Measurements from ENCODE around the gene LHX4. TPM values are rescaled to one million over a fixed set of nuclear protein-coding genes. Genes with fewer than 3 reads are reported as not detected.

The LHX4 gene
- total and polyA plus RNA-seq, 8 donors, result 0.03 to 4.8 (median 4.1) TPM

DNA sequence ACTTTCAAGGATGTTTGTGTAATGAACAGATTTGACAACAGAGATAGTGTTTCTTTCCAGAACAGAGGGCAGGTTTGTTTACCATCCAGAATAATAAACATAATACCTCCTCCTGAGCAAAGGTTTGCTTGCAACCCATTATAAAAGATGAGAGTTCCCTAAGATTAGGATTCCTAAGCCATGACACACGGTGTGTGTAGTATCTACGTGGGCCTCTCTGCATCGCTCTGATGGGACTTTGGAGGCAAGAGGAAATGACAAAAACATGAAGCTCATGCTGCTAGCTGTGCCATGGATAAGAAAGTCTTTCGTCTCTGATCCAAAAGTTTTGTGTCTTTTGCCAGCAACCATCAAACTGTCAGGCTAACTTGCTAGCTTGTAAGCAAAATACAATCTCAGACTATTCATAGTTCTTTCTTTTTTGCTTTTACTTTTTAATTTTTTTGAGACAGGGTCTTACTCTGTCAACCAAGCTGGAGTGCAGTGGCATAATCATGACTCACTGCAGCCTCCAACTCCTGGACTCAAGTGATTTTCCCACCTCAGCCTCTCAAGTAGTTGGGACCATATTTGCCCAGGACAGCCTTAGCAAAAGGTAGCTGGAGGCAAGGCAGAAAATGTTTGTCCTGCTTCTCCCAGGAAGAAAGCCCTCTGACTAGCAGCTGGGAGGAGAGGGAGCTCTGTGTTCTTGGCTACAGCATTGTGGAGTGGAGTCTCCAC is 81.1 kb downstream of the LHX4 start:
- DNase-seq, result no peak
- H3K4me3 ChIP-seq, result no peak overlapping the region
- no peaks in the 10 kb centered on the region for H3K4me1 ChIP-seq
- intact Hi-C loops (cut with DNase I), result no loop called here
- H3K27ac ChIP-seq, result no peak overlapping the region
- TF ChIP-seq, protein P1, sequence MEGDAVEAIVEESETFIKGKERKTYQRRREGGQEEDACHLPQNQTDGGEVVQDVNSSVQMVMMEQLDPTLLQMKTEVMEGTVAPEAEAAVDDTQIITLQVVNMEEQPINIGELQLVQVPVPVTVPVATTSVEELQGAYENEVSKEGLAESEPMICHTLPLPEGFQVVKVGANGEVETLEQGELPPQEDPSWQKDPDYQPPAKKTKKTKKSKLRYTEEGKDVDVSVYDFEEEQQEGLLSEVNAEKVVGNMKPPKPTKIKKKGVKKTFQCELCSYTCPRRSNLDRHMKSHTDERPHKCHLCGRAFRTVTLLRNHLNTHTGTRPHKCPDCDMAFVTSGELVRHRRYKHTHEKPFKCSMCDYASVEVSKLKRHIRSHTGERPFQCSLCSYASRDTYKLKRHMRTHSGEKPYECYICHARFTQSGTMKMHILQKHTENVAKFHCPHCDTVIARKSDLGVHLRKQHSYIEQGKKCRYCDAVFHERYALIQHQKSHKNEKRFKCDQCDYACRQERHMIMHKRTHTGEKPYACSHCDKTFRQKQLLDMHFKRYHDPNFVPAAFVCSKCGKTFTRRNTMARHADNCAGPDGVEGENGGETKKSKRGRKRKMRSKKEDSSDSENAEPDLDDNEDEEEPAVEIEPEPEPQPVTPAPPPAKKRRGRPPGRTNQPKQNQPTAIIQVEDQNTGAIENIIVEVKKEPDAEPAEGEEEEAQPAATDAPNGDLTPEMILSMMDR (IDR thresholded peaks at IDR 0.05), result no peak
- H3K9me3 ChIP-seq, result peaks cover 0 to 2% of the 10 kb centered on the region in 2 donors
- ATAC-seq, result no peak
- H3K27me3 ChIP-seq, result no peaks in the 10 kb centered on the region
- H3K36me3 ChIP-seq, result peaks cover 0 to 10% of the 10 kb centered on the region in 2 donors

DNA sequence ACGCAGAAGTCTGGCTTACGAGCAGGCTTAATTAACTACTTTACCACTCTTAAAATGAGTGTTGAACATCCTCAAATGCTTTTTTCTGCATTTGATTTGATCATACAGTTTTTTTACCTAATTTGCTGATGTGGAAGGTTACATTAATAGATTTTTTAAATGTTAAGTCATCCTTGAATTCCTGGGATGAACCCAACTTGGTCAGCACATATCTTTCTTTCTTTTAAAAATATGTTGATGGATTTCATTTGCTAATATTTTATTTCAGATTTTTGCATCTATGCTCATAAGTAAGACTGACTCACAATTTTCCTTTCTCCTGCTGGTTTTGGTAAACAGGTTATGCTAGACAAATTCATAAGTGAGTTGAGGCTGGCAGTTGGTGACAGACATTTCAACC is 82.9 kb downstream of the LHX4 start:
- intact Hi-C loops (cut with DNase I), result no loop called here
- H3K9me3 ChIP-seq, result no peaks in the 10 kb centered on the region
- DNase-seq (no peak), ATAC-seq (no peak)
- H3K36me3 ChIP-seq, result peaks cover 0 to 10% of the 10 kb centered on the region in 2 donors
- no peak overlapping the region for H3K4me3 ChIP-seq
- no peak overlapping the region for H3K27ac ChIP-seq
- no peaks in the 10 kb centered on the region for H3K4me1 ChIP-seq
- no peaks in the 10 kb centered on the region for H3K27me3 ChIP-seq
- TF ChIP-seq, protein P1 (IDR thresholded peaks at IDR 0.05), result no peak

DNA sequence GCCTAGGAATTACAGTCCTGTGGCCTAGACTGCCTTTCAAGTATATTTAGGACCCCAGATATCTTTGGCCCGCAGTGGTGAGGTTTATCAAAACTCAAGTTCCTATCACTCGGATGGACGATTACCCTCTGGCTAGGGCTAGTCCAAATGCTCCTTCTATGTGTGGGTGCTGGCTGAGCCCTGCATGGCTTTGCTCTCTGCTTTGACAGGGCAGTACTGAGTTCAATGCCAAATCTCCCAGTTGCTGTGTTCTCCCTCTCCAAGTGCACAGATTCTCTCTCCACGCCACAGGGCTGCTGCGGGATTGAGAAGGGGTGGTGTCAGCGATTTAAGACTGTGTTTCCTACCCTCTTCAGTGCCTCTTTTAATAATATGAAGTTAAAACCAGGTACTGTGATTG is 97.0 kb downstream of the LHX4 start:
- H3K36me3 ChIP-seq, result no peaks in the 10 kb centered on the region
- H3K27me3 ChIP-seq, result no peaks in the 10 kb centered on the region
- peaks cover 0 to 4% of the 10 kb centered on the region in 2 donors for H3K9me3 ChIP-seq
- no peak for ATAC-seq
- TF ChIP-seq, protein P1 (IDR thresholded peaks at IDR 0.05), result no peak
- DNase-seq, result no peak
- H3K27ac ChIP-seq, result no peak overlapping the region
- intact Hi-C loops (cut with DNase I), result no loop called here
- no peak overlapping the region for H3K4me3 ChIP-seq
- H3K4me1 ChIP-seq, result no peaks in the 10 kb centered on the region

Other genes starting within 250 kb of the LHX4 start
- 100 to 1,000 TPM; 433 to 482 TPM for gene QSOX1, start 75.4 kb upstream of the LHX4 start, total RNA-seq
- 100 to 1,000 TPM; 145 to 201 (median 178) TPM for gene QSOX1, start 75.4 kb upstream of the LHX4 start, polyA plus RNA-seq (ENCODE audit: insufficient read length in 6 of 6)